H1 (cell line): Measurements from ENCODE around the gene B4GALT7. TPM values are rescaled to one million over a fixed set of nuclear protein-coding genes. Genes with fewer than 3 reads are reported as not detected.

Source experiments
- CTCF ChIA-PET: fragments of 300-600 bp; sonication (Branson Sonifier 250); formaldehyde crosslinking; loops from one replicate; lab custom pipeline; 2021; ENCODE audit not compliant: partially characterized antibody; lab: Charles Lee
- POLR2A ChIA-PET: fragments of 300-600 bp; sonication (Branson Sonifier 250); formaldehyde crosslinking; loops from one replicate; lab custom pipeline; 2021; ENCODE audit warnings: inconsistent platforms; ENCODE audit not compliant: partially characterized antibody; lab: Charles Lee
- DNase-seq, 2 experiments: peaks; one replicate each; pipeline versions ENCODE4 v3.0.0 to v3.0.0-alpha.2; 2010 to 2022; ENCODE audit warnings: low spot score in 2 of 2, low read depth in 1 of 2, mixed read lengths in 1 of 2
- FAIRE-seq: peaks from 2 replicates; lab custom pipeline; 2011; peaks lifted over from hg19 to GRCh38; lab: Jason Lieb, UNC
- H2AFZ ChIP-seq: 2 replicates; pipeline ENCODE4 v1.8.1; 2012; ENCODE audit warnings: low read length, inconsistent platforms
- H2AK5ac ChIP-seq: 2 replicates; pipeline ENCODE4 v1.6.1; 2013; ENCODE audit warnings: low read depth, low read length
- H2BK120ac ChIP-seq: replicated peaks from 2 replicates; pipeline ENCODE3; 2013; ENCODE audit warnings: low read depth, low read length, inconsistent platforms
- H2BK12ac ChIP-seq: 2 replicates; pipeline ENCODE4 v1.6.1; 2013; ENCODE audit warnings: low read depth, low read length
- H2BK15ac ChIP-seq: 2 replicates; pipeline ENCODE4 v1.6.1; 2013; ENCODE audit warnings: low read length
- H2BK20ac ChIP-seq: 2 replicates; pipeline ENCODE4 v1.6.1; 2013; ENCODE audit warnings: low read length
- H2BK5ac ChIP-seq: 2 replicates; pipeline ENCODE4 v1.6.1; 2013; ENCODE audit warnings: low read depth, low read length
- H3K14ac ChIP-seq: 2 replicates; pipeline ENCODE4 v1.6.1; 2013; ENCODE audit warnings: inconsistent platforms; ENCODE audit not compliant: insufficient read length
- H3K18ac ChIP-seq: 2 replicates; pipeline ENCODE4 v1.6.1; 2013; ENCODE audit warnings: low read length; ENCODE audit errors: extremely low read depth
- H3K23ac ChIP-seq: 2 replicates; pipeline ENCODE4 v1.6.1; 2013; ENCODE audit warnings: inconsistent platforms; ENCODE audit not compliant: insufficient read length
- H3K23me2 ChIP-seq: 2 replicates; pipeline ENCODE4 v1.6.1; 2013; ENCODE audit warnings: low read depth, low read length
- H3K27ac ChIP-seq: 2 replicates; pipeline ENCODE4 v1.6.1; 2011; ENCODE audit warnings: low read depth, low read length, inconsistent platforms
- H3K27me3 ChIP-seq, 4 experiments: replicated peaks in 1 of 4; 1 replicate in 1 of 4; 2 replicates in 3 of 4; pipeline versions ENCODE4 v1.6.1 to v1.8.1; 2011 to 2013; ENCODE audit warnings: low read length in 3 of 4, mild to moderate bottlenecking in 3 of 4, inconsistent platforms in 2 of 4, mixed read lengths in 2 of 4, moderate library complexity in 1 of 4; ENCODE audit not compliant: control insufficient read depth in 3 of 4, insufficient read depth in 3 of 4; ENCODE audit errors: extremely low read depth in 1 of 4
- H3K36me3 ChIP-seq, 4 experiments: 2 replicates each; pipeline versions ENCODE4 v1.6.1 to v1.8.1; 2011 to 2013; ENCODE audit warnings: mild to moderate bottlenecking in 4 of 4, low read length in 3 of 4, moderate library complexity in 2 of 4, control low read depth in 1 of 4, inconsistent platforms in 1 of 4; ENCODE audit not compliant: insufficient read depth in 4 of 4, control insufficient read depth in 2 of 4
- H3K4ac ChIP-seq: replicated peaks from 2 replicates; pipeline ENCODE3; 2013; ENCODE audit warnings: low read length, low read depth, mixed read lengths, inconsistent platforms; ENCODE audit not compliant: insufficient read length
- H3K4me1 ChIP-seq, 4 experiments: replicated peaks in 1 of 4; 1 replicate in 1 of 4; 2 replicates in 3 of 4; pipeline versions ENCODE4 v1.6.1 to v1.8.1; 2011 to 2013; ENCODE audit warnings: low read length in 3 of 4, inconsistent platforms in 2 of 4, mixed read lengths in 1 of 4; ENCODE audit not compliant: insufficient read depth in 4 of 4, control insufficient read depth in 3 of 4
- H3K4me2 ChIP-seq, 2 experiments: 2 replicates each; pipeline versions ENCODE4 v1.6.1 to v1.8.1; 2011 to 2013; ENCODE audit warnings: low read depth in 2 of 2, low read length in 2 of 2, control low read depth in 1 of 2, inconsistent platforms in 1 of 2, mild to moderate bottlenecking in 1 of 2; ENCODE audit not compliant: insufficient read depth in 1 of 2
- H3K4me3 ChIP-seq, 4 experiments: fragments of 200-600, 300-600 bp in 1 of 4; sonication (generic), shearing (Covaris generic), sonication (Bioruptor Twin) in 1 of 4; 2 replicates each; pipeline versions ENCODE4 v1.5.1 to v1.8.1; 2011 to 2016; ENCODE audit warnings: low read length in 4 of 4, low read depth in 3 of 4, control low read depth in 2 of 4, inconsistent platforms in 2 of 4, mild to moderate bottlenecking in 2 of 4, mixed read lengths in 1 of 4, moderate library complexity in 1 of 4; ENCODE audit not compliant: insufficient read depth in 2 of 4; ENCODE audit errors: extremely low read depth in 1 of 4
- H3K56ac ChIP-seq: replicated peaks from 2 replicates; pipeline ENCODE3; 2013; ENCODE audit warnings: low read depth, mild to moderate bottlenecking, mixed read lengths, low read length, inconsistent platforms; ENCODE audit not compliant: insufficient read length
- H3K79me1 ChIP-seq: 2 replicates; pipeline ENCODE4 v1.6.1; 2013; ENCODE audit warnings: low read depth, low read length, control low read depth
- H3K79me2 ChIP-seq, 2 experiments: 2 replicates each; pipeline versions ENCODE4 v1.6.1 to v1.8.1; 2012 to 2013; ENCODE audit warnings: low read length in 2 of 2, mild to moderate bottlenecking in 2 of 2, inconsistent platforms in 1 of 2; ENCODE audit not compliant: insufficient read depth in 2 of 2, control insufficient read depth in 1 of 2
- H3K9ac ChIP-seq, 4 experiments: replicated peaks in 1 of 4; 1 replicate in 1 of 4; 2 replicates in 3 of 4; pipeline versions ENCODE4 v1.6.1 to v1.8.1; 2011 to 2013; ENCODE audit warnings: low read depth in 3 of 4, low read length in 3 of 4, control low read depth in 2 of 4, mild to moderate bottlenecking in 2 of 4, moderate library complexity in 2 of 4, inconsistent platforms in 1 of 4; ENCODE audit errors: extremely low read depth in 1 of 4
- H3K9me3 ChIP-seq, 2 experiments: 2 replicates each; pipeline versions ENCODE4 v1.6.1 to v1.8.1; 2012 to 2013; ENCODE audit warnings: mild to moderate bottlenecking in 2 of 2, moderate library complexity in 2 of 2, control low read depth in 1 of 2, inconsistent platforms in 1 of 2, low read depth in 1 of 2, low read length in 1 of 2, mixed read lengths in 1 of 2; ENCODE audit not compliant: insufficient read depth in 2 of 2
- H4K20me1 ChIP-seq, 2 experiments: replicated peaks in 1 of 2; 2 replicates each; pipeline versions ENCODE3 to v1.8.1; 2011 to 2013; ENCODE audit warnings: inconsistent platforms in 2 of 2, low read length in 2 of 2, mild to moderate bottlenecking in 1 of 2; ENCODE audit not compliant: insufficient read depth in 2 of 2, control insufficient read depth in 1 of 2
- H4K5ac ChIP-seq: 2 replicates; pipeline ENCODE4 v1.6.1; 2013; ENCODE audit warnings: low read length, low read depth, mixed read lengths, inconsistent platforms; ENCODE audit not compliant: insufficient read length
- H4K8ac ChIP-seq: 2 replicates; pipeline ENCODE4 v1.8.0; 2013; ENCODE audit warnings: mild to moderate bottlenecking, moderate library complexity, low read length, inconsistent platforms; ENCODE audit not compliant: insufficient read depth; ENCODE audit errors: extremely low read depth
- H4K91ac ChIP-seq: replicated peaks from 2 replicates; pipeline ENCODE3; 2013; ENCODE audit warnings: low read length, mixed read lengths, inconsistent platforms; ENCODE audit not compliant: insufficient read length
- HDAC2 ChIP-seq, 2 experiments: fragments of 300-600 bp in 1 of 2; sonication (generic) in 1 of 2; IDR thresholded peaks; 2 replicates each; pipeline ENCODE4 v1.6.1; 2011 to 2012; ENCODE audit warnings: low read depth in 2 of 2, low read length in 2 of 2, mild to moderate bottlenecking in 2 of 2, moderate library complexity in 2 of 2, borderline replicate concordance in 1 of 2, inconsistent platforms in 1 of 2
- PHF8 ChIP-seq: fragments of 200-600 bp; sonication (generic); conservative IDR thresholded peaks from 2 replicates; pipeline ENCODE4 v1.7.1; 2012; ENCODE audit warnings: low read depth, mild to moderate bottlenecking, inconsistent platforms, low read length, moderate library complexity
- RAD21 ChIP-seq, 2 experiments: IDR thresholded peaks in 1 of 2; conservative IDR thresholded peaks in 1 of 2; 2 replicates each; pipeline ENCODE4 v1.6.1; 2011; ENCODE audit warnings: low read depth in 2 of 2, low read length in 2 of 2, improper control_type of control experiment in 1 of 2, inconsistent platforms in 1 of 2, mild to moderate bottlenecking in 1 of 2, moderate library complexity in 1 of 2
- TAF1 ChIP-seq: IDR thresholded peaks from 2 replicates; pipeline ENCODE4 v1.6.1; 2011; ENCODE audit warnings: mild to moderate bottlenecking, low read depth, low read length
- TEAD4 ChIP-seq: IDR thresholded peaks from 2 replicates; pipeline ENCODE4 v1.6.1; 2012; ENCODE audit warnings: low read depth, low read length, inconsistent platforms, mixed read lengths
- WGBS, 2 experiments: shearing (Covaris generic) in 1 of 2; methylation state at CpG; one replicate each; pipeline versions ENCODE4 v1.1.6 to v1.1.7; 2013 to 2015; ENCODE audit warnings: low lambda C conversion rate in 2 of 2, mixed read lengths in 2 of 2, inconsistent platforms in 1 of 2, low coverage in 1 of 2, missing lambda C conversion rate in 1 of 2; ENCODE audit not compliant: insufficient replicate concordance in 2 of 2, insufficient coverage in 1 of 2, insufficient read length in 1 of 2; ENCODE audit errors: extremely low coverage in 1 of 2, missing lambda C conversion rate in 1 of 2; 5-methylcytosine and 5-hydroxymethylcytosine counted together
- polyA plus RNA-seq, 7 experiments: library from polyadenylated mRNA; depleted of rRNA in 3 of 7; stranded (reverse) in 5 of 7; unstranded in 2 of 7; fragments of >200 nt in 5 of 7; fragments of 200-250 nt in 2 of 7; gene quantifications; 1 replicate in 5 of 7; 2 replicates in 1 of 7; 4 replicates in 1 of 7; pipeline versions ENCODE4 v1.2.1 to v1.2.3, GENCODE V29; 2011 to 2013; ENCODE audit warnings: missing spikeins in 2 of 7, mixed read lengths in 2 of 7
- total RNA-seq: library from RNA; stranded (reverse); fragmentation: NEBNext Ultra II Directional; extraction: Animal tissue kit (Norgen Biotek cat#: 25700); gene quantifications from 2 replicates; pipeline ENCODE4 v1.2.1, GENCODE V29; 2021
- TF ChIP-seq, protein P1 (sequence below), 3 experiments: IDR thresholded peaks; 1 replicate in 2 of 3; 2 replicates in 1 of 3; pipeline versions ENCODE4 v1.5.1 to v1.6.1; 2011; ENCODE audit warnings: low read length in 3 of 3, mild to moderate bottlenecking in 3 of 3, inconsistent platforms in 2 of 3, low read depth in 1 of 3, moderate library complexity in 1 of 3; ENCODE audit not compliant: insufficient read depth in 1 of 3; ENCODE audit errors: control extremely low read depth in 1 of 3

Gene B4GALT7
- total and polyA plus RNA-seq, 2 of the 8 experiments (the other 6 are each of a cell fraction or from before 2014, with no cell fraction given), result 18.7 to 31.9 TPM

DNA sequence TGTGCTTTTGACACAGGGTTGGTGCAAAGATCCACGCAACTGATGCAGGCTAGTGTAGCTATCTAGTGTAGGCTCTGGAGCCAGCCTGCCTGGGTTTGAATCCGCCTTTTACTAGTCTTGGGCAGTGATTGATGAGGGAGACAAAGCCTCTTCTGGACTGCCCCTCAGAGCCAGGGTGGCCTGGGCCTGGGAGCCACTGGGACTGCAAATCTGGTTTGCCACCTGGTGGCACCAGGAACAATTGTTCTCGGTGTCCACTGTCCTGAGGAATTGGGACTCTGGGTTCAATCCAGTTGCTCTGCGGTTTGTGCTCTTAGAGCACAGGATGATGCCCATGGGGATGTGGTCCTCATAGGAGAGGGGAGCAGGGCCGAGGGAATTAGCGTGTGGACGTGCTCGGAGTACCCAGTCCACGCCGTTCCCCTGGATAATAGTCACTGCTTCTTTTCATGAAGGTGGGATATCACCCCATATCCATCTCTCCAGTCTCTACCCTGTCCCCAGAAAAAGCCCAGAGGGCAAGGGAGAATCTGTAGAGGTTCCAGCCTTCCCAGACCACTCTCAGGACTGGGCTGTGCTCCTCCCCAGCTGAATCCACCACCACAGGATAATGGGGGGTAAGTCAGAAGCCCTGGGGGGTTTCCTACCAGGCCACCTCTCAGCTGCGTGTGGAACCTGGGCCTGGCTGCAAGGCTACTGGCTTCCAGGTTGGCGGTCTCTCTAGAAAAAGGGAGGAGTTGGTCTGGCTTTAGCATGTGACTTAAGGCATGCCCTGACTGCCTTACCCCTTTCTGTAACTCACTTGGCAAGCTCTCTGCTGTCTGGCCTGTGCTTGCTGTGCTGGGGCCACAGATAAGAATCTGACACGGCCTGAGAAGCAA, 1.9 kb downstream of the B4GALT7 start:
- H2AK5ac ChIP-seq, result no peak overlapping the region
- 88% methylated on average over 13 of the region's 13 CpGs; no CpG with 5 or more reads in 1 of the 2 experiments for WGBS, 2 experiments
- DNase-seq (no peak), FAIRE-seq (no peak)
- H4K20me1 ChIP-seq, result peaks cover 0 to 2% of the 10 kb centered on the region in 2 experiments
- POLR2A ChIA-PET, result interaction anchor here (0.9 to 8.8 kb wide), 3 partner anchors 9 to 109 kb away, joined by 3 to 72 read pairs (median 6); partner anchors contain the start of gene TMED9
- no peak overlapping the region for H3K56ac ChIP-seq
- no peak overlapping the region for H4K91ac ChIP-seq
- peaks cover 0 to 2% (median 0%) of the 10 kb centered on the region in 4 experiments; a peak in 2 of 7 replicates for H3K27me3 ChIP-seq
- H2BK12ac ChIP-seq, result no peak overlapping the region
- H3K4me2 ChIP-seq, result peak overlapping the region in 1 of 2 experiments; percentile 100; a peak in 1 of 4 replicates
- H3K9ac ChIP-seq, result no peak overlapping the region
- no peak overlapping the region for H3K23ac ChIP-seq
- no peak overlapping the region for H3K4ac ChIP-seq
- no peak overlapping the region for H2AFZ ChIP-seq
- no peak overlapping the region for H3K4me3 ChIP-seq
- no peak overlapping the region for H3K14ac ChIP-seq
- no peak overlapping the region for H2BK5ac ChIP-seq
- H3K4me1 ChIP-seq, result peaks cover 0 to 5% (median 3%) of the 10 kb centered on the region in 4 experiments; a peak in 4 of 7 replicates
- H3K79me1 ChIP-seq, result no peaks in the 10 kb centered on the region; the same call in none of the 2 replicates
- H3K27ac ChIP-seq, result no peak overlapping the region
- no peak overlapping the region for H2BK20ac ChIP-seq
- no peak overlapping the region for H2BK120ac ChIP-seq
- CTCF ChIA-PET, result interaction anchor here (1.0 to 1.5 kb wide), 3 partner anchors 35 to 474 kb away, joined by 3 read pairs; no protein-coding TSS in a partner anchor
- no peak overlapping the region for H4K5ac ChIP-seq
- peaks cover 9% of the 10 kb centered on the region for H3K23me2 ChIP-seq
- H2BK15ac ChIP-seq, result no peak overlapping the region
- no peak overlapping the region for H4K8ac ChIP-seq
- peaks cover 0 to under 1% (median 0%) of the 10 kb centered on the region in 4 experiments; a peak in 1 of 8 replicates for H3K36me3 ChIP-seq
- H3K18ac ChIP-seq, result no peak overlapping the region
- no peaks in the 10 kb centered on the region for H3K9me3 ChIP-seq
- H3K79me2 ChIP-seq, result peaks cover 0 to 4% of the 10 kb centered on the region in 2 experiments; a peak in 1 of 4 replicates
- TF ChIP-seq TEAD4 (no peak), RAD21 (IDR thresholded peaks at IDR 0.05 in 1 of 2, conservative IDR thresholded peaks at IDR 0.05 in 1 of 2; ENCODE audit: low read depth in 2 of 2, low read length in 2 of 2) (peak; percentile 11 to 30; a peak in 1 of 4 replicates), HDAC2 (IDR thresholded peaks at IDR 0.05; ENCODE audit: borderline replicate concordance in 1 of 2, low read depth in 2 of 2, low read length in 2 of 2) (no peak), PHF8 (no peak), TAF1 (no peak)
- TF ChIP-seq, protein P1, sequence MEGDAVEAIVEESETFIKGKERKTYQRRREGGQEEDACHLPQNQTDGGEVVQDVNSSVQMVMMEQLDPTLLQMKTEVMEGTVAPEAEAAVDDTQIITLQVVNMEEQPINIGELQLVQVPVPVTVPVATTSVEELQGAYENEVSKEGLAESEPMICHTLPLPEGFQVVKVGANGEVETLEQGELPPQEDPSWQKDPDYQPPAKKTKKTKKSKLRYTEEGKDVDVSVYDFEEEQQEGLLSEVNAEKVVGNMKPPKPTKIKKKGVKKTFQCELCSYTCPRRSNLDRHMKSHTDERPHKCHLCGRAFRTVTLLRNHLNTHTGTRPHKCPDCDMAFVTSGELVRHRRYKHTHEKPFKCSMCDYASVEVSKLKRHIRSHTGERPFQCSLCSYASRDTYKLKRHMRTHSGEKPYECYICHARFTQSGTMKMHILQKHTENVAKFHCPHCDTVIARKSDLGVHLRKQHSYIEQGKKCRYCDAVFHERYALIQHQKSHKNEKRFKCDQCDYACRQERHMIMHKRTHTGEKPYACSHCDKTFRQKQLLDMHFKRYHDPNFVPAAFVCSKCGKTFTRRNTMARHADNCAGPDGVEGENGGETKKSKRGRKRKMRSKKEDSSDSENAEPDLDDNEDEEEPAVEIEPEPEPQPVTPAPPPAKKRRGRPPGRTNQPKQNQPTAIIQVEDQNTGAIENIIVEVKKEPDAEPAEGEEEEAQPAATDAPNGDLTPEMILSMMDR (IDR thresholded peaks at IDR 0.05; ENCODE audit: control extremely low read depth in 1 of 3, insufficient read depth in 1 of 3, low read depth in 1 of 3, low read length in 3 of 3), result peak in 1 of 3 experiments; percentile 31; a peak in 2 of 4 replicates
